ENCODE data around the gene UBA7. TPM values are rescaled to one million over a fixed set of nuclear protein-coding genes. Genes with fewer than 3 reads are reported as not detected.

Gene UBA7
- total RNA-seq, 1 experiment from 2014 or later: 0.85 TPM

GRCh38 chr3:49802719-49803464 is 10.9 kb downstream of the UBA7 start, which contains the start of gene INKA1:
TSS of gene INKA1 (plus strand) at chr3:49803261. CDS start at chr3:49803393, 132 bp downstream.
- Histone ChIP-seq H3K56ac (ENCODE audit: insufficient read length, low read depth, low read length) (no peak within 1 kb of the TSS), H4K20me1 (ENCODE audit: control insufficient read depth, insufficient read depth, insufficient read length) (no peaks in the 10 kb centered on the region), H3K79me2 (ENCODE audit: insufficient read depth, low read length) (no peaks in the 10 kb centered on the region), H2BK15ac (ENCODE audit: low read depth, low read length) (no peak within 1 kb of the TSS), H3K4me2 (ENCODE audit: insufficient read depth, insufficient read length, low read length) (peak within 1 kb of the TSS; percentile 37), H4K8ac (replicated peaks; ENCODE audit: insufficient read length, low read depth, low read length) (no peak within 1 kb of the TSS), H2BK5ac (ENCODE audit: insufficient read length, low read length) (no peak within 1 kb of the TSS), H3K14ac (ENCODE audit: insufficient read depth, low read length) (no peak within 1 kb of the TSS; the same call in 1 of the 2 replicates), H4K91ac (ENCODE audit: insufficient read length, low read depth, low read length) (no peak within 1 kb of the TSS), H3K4ac (ENCODE audit: low read depth, low read length) (no peak within 1 kb of the TSS), H2BK20ac (ENCODE audit: low read depth, low read length, poor library complexity, severe bottlenecking) (no peak within 1 kb of the TSS), H3K9ac (ENCODE audit: extremely low read depth, insufficient read length, low read length) (no peak within 1 kb of the TSS), H3T11ph (ENCODE audit: low read length) (no peak within 1 kb of the TSS), H4K5ac (ENCODE audit: insufficient read length, low read depth, low read length) (no peak within 1 kb of the TSS), H3K23ac (ENCODE audit: insufficient read length, low read depth, low read length) (no peak within 1 kb of the TSS), H3K27me3 (ENCODE audit: insufficient read depth, low read length) (no peaks in the 10 kb centered on the region; the same call in 1 of the 2 replicates), H2AFZ (ENCODE audit: low read length) (no peak within 1 kb of the TSS), H2AK5ac (ENCODE audit: insufficient read length, low read length) (no peak within 1 kb of the TSS), H3K23me2 (ENCODE audit: insufficient read length, low read depth, low read length, poor library complexity, severe bottlenecking) (peaks cover 14% of the 10 kb centered on the region), H2BK120ac (ENCODE audit: low read depth, low read length, poor library complexity, severe bottlenecking) (no peak within 1 kb of the TSS), H3K27ac (ENCODE audit: insufficient read length, low read depth, low read length) (no peak within 1 kb of the TSS), H3K9me3 (ENCODE audit: control insufficient read depth, low read depth, low read length) (no peaks in the 10 kb centered on the region), H3K79me1 (ENCODE audit: insufficient read depth, low read depth, low read length, poor library complexity, severe bottlenecking) (no peaks in the 10 kb centered on the region), H2BK12ac (ENCODE audit: insufficient read length, low read depth, low read length) (no peak within 1 kb of the TSS), H3K4me1 (ENCODE audit: insufficient read depth, low read length) (peaks cover 8% of the 10 kb centered on the region; the same call in 1 of the 2 replicates), H3K18ac (ENCODE audit: insufficient read length, low read depth, low read length) (no peak within 1 kb of the TSS)
- TF ChIP-seq CTCF (conservative IDR thresholded peaks at IDR 0.05): peak; percentile 95
- no peak within 1 kb of the TSS for H3K27ac Mint-ChIP-seq
- no CpG with 5 or more reads among the region's 71 CpGs for WGBS (ENCODE audit: extremely low coverage, insufficient read length, low lambda C conversion rate)
- no peaks in the 10 kb centered on the region for H3K9me3 Mint-ChIP-seq
- H3K27me3 Mint-ChIP-seq (ENCODE audit: low read depth): peaks cover 46% of the 10 kb centered on the region
- no peaks in the 10 kb centered on the region for H3K36me3 Mint-ChIP-seq (ENCODE audit: insufficient read depth in 1 of 3, low read depth in 3 of 3)
- H3K4me3 Mint-ChIP-seq: peak within 1 kb of the TSS; percentile 79 to 88
- H3K4me1 Mint-ChIP-seq: peaks cover 31% of the 10 kb centered on the region in 2 experiments
- DNase-seq: peak; percentile 91

All from H9 (cell line).